ENCODE measurements around the gene ADISSP.

ADISSP gene

GRCh38 chr20:3711484-3711941 lies 56.0 kb downstream of the ADISSP start:
- no peak for FAIRE-seq

- FAIRE-seq: no peak
Measured at GRCh38 chr20:3710703-3711483, 56.7 kb downstream of the ADISSP start.

GRCh38 chr20:3710011-3710466 lies 57.5 kb downstream of the ADISSP start:
- FAIRE-seq: no peak

DNA sequence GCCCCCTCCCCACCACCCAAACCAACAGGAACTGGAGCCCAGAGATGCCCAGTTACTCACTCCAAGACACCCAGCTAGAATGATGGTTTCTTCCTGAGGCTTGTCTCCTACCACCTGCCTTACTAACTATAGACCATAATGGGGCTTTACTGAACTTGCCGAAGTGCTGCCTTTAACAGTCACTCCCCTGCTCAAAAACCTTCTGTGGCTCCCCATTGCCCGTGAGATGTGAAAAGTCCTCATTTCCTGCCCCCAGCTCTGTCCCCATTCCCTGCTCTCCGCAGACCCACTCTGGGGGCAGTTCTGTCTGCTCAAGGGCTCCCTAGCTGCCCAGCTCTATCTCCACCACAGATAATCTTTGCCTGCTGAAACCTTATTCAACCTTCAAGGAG lies 60.0 kb downstream of the ADISSP start:
- FAIRE-seq: no peak

DNA sequence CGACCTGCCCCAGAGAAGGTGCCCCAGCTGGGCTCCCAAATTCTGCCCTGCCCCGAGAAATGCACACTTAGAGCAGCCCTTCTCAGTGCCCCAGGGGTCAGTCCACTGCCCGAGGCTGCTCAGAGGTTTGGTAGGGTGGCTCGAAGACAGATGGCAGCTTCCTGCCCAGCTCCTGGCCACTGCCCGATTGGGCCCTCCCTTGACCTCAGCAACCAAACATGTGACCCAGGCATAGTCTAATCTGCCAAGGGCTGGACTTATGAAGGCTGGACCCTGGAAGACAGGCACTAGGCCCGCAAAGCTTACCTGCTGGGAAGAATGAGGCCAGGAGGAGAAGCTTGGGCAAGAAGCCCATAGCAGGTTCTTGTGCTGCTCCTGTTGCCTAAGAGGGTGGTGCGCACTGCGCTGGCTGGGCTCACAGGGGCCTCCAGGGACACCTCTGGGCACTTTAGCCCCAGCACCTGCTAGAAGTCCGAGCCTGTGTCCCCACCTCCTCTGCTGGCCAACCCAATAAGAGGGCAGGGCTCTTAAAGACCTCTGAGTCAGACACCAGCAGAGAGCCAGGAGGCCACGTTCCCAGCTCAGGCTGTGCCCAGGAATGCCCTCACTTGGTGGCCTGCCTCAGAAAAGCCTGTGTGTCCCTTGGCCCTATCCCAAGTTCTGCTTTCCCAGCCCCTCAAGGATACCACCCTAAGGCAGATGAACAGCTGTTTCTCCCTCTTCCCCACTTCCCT lies 60.6 kb downstream of the ADISSP start:
- no peak for FAIRE-seq

DNA sequence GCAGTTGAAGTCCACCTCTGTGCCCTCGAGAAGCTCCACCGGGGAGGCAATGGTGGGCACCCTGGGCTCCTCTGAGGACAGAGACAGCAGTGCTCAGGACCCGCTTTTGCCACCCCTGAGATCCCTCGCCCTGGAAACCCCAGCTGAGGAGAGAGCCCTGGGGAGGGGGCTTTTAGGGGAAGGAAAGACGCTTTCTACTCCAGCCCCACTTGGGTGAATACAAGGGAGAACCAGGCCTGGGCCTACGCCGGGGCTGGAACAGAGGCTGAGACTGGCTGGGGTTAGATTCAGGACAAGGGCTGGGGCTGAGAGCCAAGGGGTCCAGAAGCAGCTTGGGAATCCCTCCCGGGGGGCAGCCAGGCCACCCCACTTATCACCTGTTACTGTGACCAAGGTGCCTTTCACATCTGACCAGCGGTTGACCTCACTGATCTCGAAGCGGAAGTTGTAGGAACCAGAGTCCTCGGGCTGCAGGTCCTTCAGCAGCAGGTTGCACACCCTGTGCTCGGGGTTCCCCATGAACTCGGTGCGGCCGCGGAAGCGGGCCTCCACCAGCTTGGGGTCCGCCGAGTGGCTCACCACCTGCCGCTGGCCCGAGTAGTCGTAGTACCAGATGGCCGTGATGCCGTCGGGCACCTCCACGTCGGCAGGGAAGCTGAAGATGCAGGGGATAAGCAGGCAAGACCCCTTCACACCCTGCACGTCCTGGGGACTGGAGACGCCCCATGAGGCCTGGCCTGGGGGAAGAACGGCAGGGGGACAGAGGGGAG lies 61.4 kb downstream of the ADISSP start:
- no peak for FAIRE-seq

GRCh38 chr20:3705491-3705969 lies 62.0 kb downstream of the ADISSP start:
- no peak for FAIRE-seq

- no peak for FAIRE-seq
Measured at GRCh38 chr20:3704087-3704486, 63.5 kb downstream of the ADISSP start.

Data from endometrium (tissue), 2 donors.